IMR-90 (cell line): Measurements from ENCODE around the gene LRSAM1. TPM values are rescaled to one million over a fixed set of nuclear protein-coding genes. Genes with fewer than 3 reads are reported as not detected.

Experiments
- ATAC-seq: fragments of 200-7000 bp; cut with Tn5 transposase; 2 replicates; pipeline ENCODE4 v1.9.1; 2020; ENCODE audit warnings: low read depth, mild to moderate bottlenecking, moderate library complexity
- Bru-seq: library from RNA; stranded (reverse); fragments of 400-500 nt; gene quantifications from one replicate; lab custom pipeline; 2021; lab: Mats Ljungman, UMichigan
- BruChase-seq, 2 experiments: library from RNA; stranded (reverse); fragments of 400-500 nt; gene quantifications; one replicate each; lab custom pipeline; 2021; lab: Mats Ljungman, UMichigan
- BruUV-seq: library from RNA; stranded (reverse); fragments of 400-500 nt; replicated peaks from 2 replicates; lab custom pipeline; 2021; lab: Mats Ljungman, UMichigan
- CTCF ChIA-PET: fragments of 300-600 bp; formaldehyde crosslinking; extraction: SDS; loops from one replicate; lab custom pipeline; 2021; ENCODE audit warnings: antibody characterized with exemption; lab: Yijun Ruan, JAX
- POLR2A ChIA-PET: fragments of 300-600 bp; sonication (Branson Sonifier 250); formaldehyde crosslinking; loops from one replicate; lab custom pipeline; 2022; ENCODE audit warnings: antibody characterized with exemption; ENCODE audit not compliant: unreplicated experiment; lab: Charles Lee
- DNase-seq: peaks from one replicate; pipeline ENCODE4 v3.0.0; 2013
- H2AFZ ChIP-seq: replicated peaks from 2 replicates; pipeline ENCODE3; 2013; ENCODE audit warnings: low read length, mild to moderate bottlenecking; ENCODE audit not compliant: poor library complexity
- H2AK5ac ChIP-seq: 2 replicates; pipeline ENCODE4 v1.6.1; 2013; ENCODE audit warnings: low read depth, low read length, inconsistent platforms
- H2AK9ac ChIP-seq: replicated peaks from 2 replicates; pipeline ENCODE3; 2013; ENCODE audit warnings: mild to moderate bottlenecking, low read depth, low read length, moderate library complexity; ENCODE audit not compliant: poor library complexity
- H2BK120ac ChIP-seq: 2 replicates; pipeline ENCODE4 v1.6.1; 2013; ENCODE audit warnings: low read depth, low read length, inconsistent platforms
- H2BK15ac ChIP-seq: 3 replicates; pipeline ENCODE4 v1.6.1; 2013; ENCODE audit warnings: low read depth, low read length, inconsistent platforms
- H2BK20ac ChIP-seq: 2 replicates; pipeline ENCODE4 v1.6.1; 2013; ENCODE audit warnings: low read depth, mild to moderate bottlenecking, inconsistent platforms, low read length, moderate library complexity
- H2BK5ac ChIP-seq: 2 replicates; pipeline ENCODE4 v1.6.1; 2013; ENCODE audit warnings: mild to moderate bottlenecking, low read depth, low read length, inconsistent platforms; ENCODE audit not compliant: poor library complexity, severe bottlenecking
- H3K14ac ChIP-seq: replicated peaks from 2 replicates; pipeline ENCODE4 v1.6.1; 2013; ENCODE audit warnings: low read depth, low read length, inconsistent platforms
- H3K18ac ChIP-seq: 2 replicates; pipeline ENCODE4 v1.6.1; 2013; ENCODE audit warnings: low read depth, low read length, control low read depth
- H3K23ac ChIP-seq: 2 replicates; pipeline ENCODE4 v1.6.1; 2013; ENCODE audit warnings: low read depth, low read length, inconsistent platforms
- H3K27ac ChIP-seq: 2 replicates; pipeline ENCODE4 v1.5.1; 2013; ENCODE audit warnings: mild to moderate bottlenecking, control low read depth, low read length; ENCODE audit not compliant: insufficient read depth
- H3K27me3 ChIP-seq: 2 replicates; pipeline ENCODE4 v1.6.1; 2013; ENCODE audit warnings: low read length; ENCODE audit not compliant: control insufficient read depth, insufficient read depth
- H3K36me3 ChIP-seq: 2 replicates; pipeline ENCODE4 v1.6.1; 2013; ENCODE audit warnings: low read length, mixed read lengths; ENCODE audit not compliant: control insufficient read depth, insufficient read depth
- H3K4ac ChIP-seq: 2 replicates; pipeline ENCODE4 v1.6.1; 2013; ENCODE audit warnings: low read depth, low read length, inconsistent platforms
- H3K4me1 ChIP-seq: 2 replicates; pipeline ENCODE4 v1.6.1; 2013; ENCODE audit warnings: low read length, mixed read lengths; ENCODE audit not compliant: control insufficient read depth, insufficient read depth
- H3K4me2 ChIP-seq: 2 replicates; pipeline ENCODE4 v1.6.1; 2013; ENCODE audit warnings: low read depth, mild to moderate bottlenecking, control low read depth, low read length, moderate library complexity
- H3K4me3 ChIP-seq: 2 replicates; pipeline ENCODE4 v1.5.1; 2013; ENCODE audit warnings: low read depth, mild to moderate bottlenecking, control low read depth, low read length, moderate library complexity; ENCODE audit not compliant: insufficient read depth
- H3K56ac ChIP-seq: 2 replicates; pipeline ENCODE4 v1.6.1; 2013; ENCODE audit warnings: low read length, inconsistent platforms; ENCODE audit not compliant: insufficient read depth; ENCODE audit errors: extremely low read depth
- H3K79me1 ChIP-seq, 2 experiments: 2 replicates each; pipeline ENCODE4 v1.6.1; 2013; ENCODE audit warnings: low read length in 2 of 2, inconsistent platforms in 1 of 2, low read depth in 1 of 2
- H3K9ac ChIP-seq: 2 replicates; pipeline ENCODE4 v1.6.1; 2013; ENCODE audit warnings: low read depth, low read length, control low read depth
- H3K9me1 ChIP-seq: 2 replicates; pipeline ENCODE4 v1.6.1; 2013; ENCODE audit warnings: low read length, inconsistent platforms; ENCODE audit not compliant: insufficient read depth
- H3K9me3 ChIP-seq: 2 replicates; pipeline ENCODE4 v1.6.1; 2013; ENCODE audit warnings: low read length; ENCODE audit not compliant: control insufficient read depth, insufficient read depth
- H4K20me1 ChIP-seq: 2 replicates; pipeline ENCODE4 v1.6.1; 2013; ENCODE audit warnings: low read length, inconsistent platforms; ENCODE audit not compliant: insufficient read depth
- H4K5ac ChIP-seq: 2 replicates; pipeline ENCODE4 v1.6.1; 2013; ENCODE audit warnings: mild to moderate bottlenecking, low read depth, low read length, control low read depth
- H4K8ac ChIP-seq, 2 experiments: 2 replicates each; pipeline ENCODE4 v1.6.1; 2013; ENCODE audit warnings: low read depth in 2 of 2, low read length in 2 of 2, control low read depth in 1 of 2, inconsistent platforms in 1 of 2
- H4K91ac ChIP-seq: 2 replicates; pipeline ENCODE4 v1.6.1; 2013; ENCODE audit warnings: low read depth, low read length, inconsistent platforms; ENCODE audit not compliant: insufficient read depth
- BHLHE40 ChIP-seq: fragments of 150-350 bp; IDR thresholded peaks from 2 replicates; pipeline ENCODE4 v1.6.1; 2016; ENCODE audit warnings: mild to moderate bottlenecking, low read depth, low read length
- CEBPB ChIP-seq: IDR thresholded peaks from 2 replicates; pipeline ENCODE4 v1.6.1; 2012; ENCODE audit warnings: low read depth, low read length, improper control_type of control experiment
- CHD1 ChIP-seq: IDR thresholded peaks from 2 replicates; pipeline ENCODE4 v1.6.1; 2012; ENCODE audit warnings: low read depth, low read length, improper control_type of control experiment
- ELK1 ChIP-seq: fragments of 150-350 bp; IDR thresholded peaks from 2 replicates; pipeline ENCODE4 v1.6.1; 2016; ENCODE audit warnings: low read depth, mild to moderate bottlenecking, low read length, moderate library complexity, borderline replicate concordance
- FOS ChIP-seq: fragments of 150-350 bp; IDR thresholded peaks from 2 replicates; pipeline ENCODE4 v1.6.1; 2016; ENCODE audit warnings: low read depth, low read length
- MAFK ChIP-seq: IDR thresholded peaks from 2 replicates; pipeline ENCODE4 v1.6.1; 2012; ENCODE audit warnings: low read depth, low read length, improper control_type of control experiment
- MAZ ChIP-seq: IDR thresholded peaks from 2 replicates; pipeline ENCODE4 v1.6.1; 2012; ENCODE audit warnings: low read depth, mild to moderate bottlenecking, low read length, improper control_type of control experiment, moderate library complexity, borderline replicate concordance
- MXI1 ChIP-seq: IDR thresholded peaks from 2 replicates; pipeline ENCODE4 v1.6.1; 2012; ENCODE audit warnings: low read depth, mild to moderate bottlenecking, low read length, moderate library complexity, borderline replicate concordance
- NFE2L2 ChIP-seq: fragments of 150-350 bp; IDR thresholded peaks from 2 replicates; pipeline ENCODE4 v1.6.1; 2016; ENCODE audit warnings: low read depth, mild to moderate bottlenecking, low read length
- POLR2A ChIP-seq: IDR thresholded peaks from 2 replicates; pipeline ENCODE4 v1.6.1; 2012; ENCODE audit warnings: mild to moderate bottlenecking, low read depth, low read length
- RCOR1 ChIP-seq: IDR thresholded peaks from 2 replicates; pipeline ENCODE4 v1.6.1; 2012; ENCODE audit warnings: mild to moderate bottlenecking, low read length, improper control_type of control experiment; ENCODE audit not compliant: insufficient replicate concordance
- RFX5 ChIP-seq: IDR thresholded peaks from 2 replicates; pipeline ENCODE4 v1.8.0; 2012; ENCODE audit warnings: low read depth, mild to moderate bottlenecking, low read length, moderate library complexity
- USF2 ChIP-seq: fragments of 150-350 bp; IDR thresholded peaks from 2 replicates; pipeline ENCODE4 v1.6.1; 2017; ENCODE audit warnings: mild to moderate bottlenecking, antibody characterized with exemption, low read length, low read depth
- WGBS, 2 experiments: methylation state at CpG; one replicate each; pipeline versions ENCODE4 v1.1.5 to v1.1.7; 2013; ENCODE audit warnings: missing lambda C conversion rate in 2 of 2; ENCODE audit not compliant: insufficient read length in 1 of 2; ENCODE audit errors: extremely low coverage in 2 of 2; 5-methylcytosine and 5-hydroxymethylcytosine counted together
- dilution Hi-C: fragments of 300-500 bp; cut with HindIII; formaldehyde crosslinking; loops from one replicate; pipeline ENCODE4 v1.14.3; 2018; ENCODE audit warnings: low sequenced_read_pairs; ENCODE audit not compliant: unreplicated experiment
- in situ Hi-C: fragments of 300-500 bp; cut with MboI; formaldehyde crosslinking; loops from 3 replicates; pipeline ENCODE4 v1.14.3; 2019; ENCODE audit warnings: low sequenced_read_pairs, inconsistent platforms, mixed read lengths
- intact Hi-C: fragments of 100-400 bp; cut with micrococcal nuclease; formaldehyde crosslinking; loops from 2 replicates; pipeline ENCODE4 v1.10.0; 2022
- long read RNA-seq: library from polyadenylated mRNA; unstranded; transcript quantifications from one replicate; pipeline ENCODE4 v2.0.0, GENCODE V29; 2021; ENCODE audit not compliant: unreplicated experiment
- polyA plus RNA-seq, 3 experiments: library from polyadenylated mRNA; depleted of rRNA; stranded (reverse); fragments of >200 nt; gene quantifications; 2 replicates each; pipeline ENCODE4 v1.2.3, GENCODE V29; 2012; ENCODE audit warnings: low replicate concordance in 1 of 3
- total RNA-seq: library from RNA; depleted of rRNA; stranded (reverse); fragments of >200 nt; gene quantifications from 2 replicates; pipeline ENCODE4 v1.2.3, GENCODE V29; 2012; rRNA removed

Gene LRSAM1
- total RNA-seq: 3.0 and 3.3 TPM in 2 replicates
- polyA plus RNA-seq (2012; rRNA removed): 8.0 and 9.3 TPM in 2 replicates
- polyA plus RNA-seq (2012; cell fraction: cytosol; rRNA removed): 8.0 and 10.1 TPM in 2 replicates
- 29.5 and 53.3 TPM in 2 replicates for polyA plus RNA-seq (2012; cell fraction: nucleus; rRNA removed; ENCODE audit: low replicate concordance)
- percentile 64 among the genes with signal in this experiment for Bru-seq, nascent RNA
- BruChase-seq, experiment 1, labeled RNA remaining after a 6-hour chase: percentile 83 among the genes with signal in this experiment
- BruChase-seq, experiment 2, labeled RNA remaining after a 2-hour chase: percentile 69 among the genes with signal in this experiment
- long read RNA-seq, transcript LRSAM1-202 (25 exons, 3,376 nt): minor isoform, 12 of 49 reads
- long read RNA-seq, transcript LRSAM1-201 (26 exons, 3,146 nt): major isoform, 20 of 49 reads
- long read RNA-seq, partial matches to known transcripts: 9 of 49 reads
- long read RNA-seq, other reads (novel, unspliced or antisense): 8 of 49 reads

GRCh38 chr9:127450830-127451607 lies at the start of gene LRSAM1, which contains the start of gene RPL12:
TSS of gene LRSAM1 (plus strand) at chr9:127451510. CDS start at chr9:127454528, 3,018 bp downstream.
TSS of gene RPL12 (minus strand) at chr9:127451406. CDS start at chr9:127451317, 89 bp downstream.
- peak within 1 kb of the TSS; percentile 96 for H3K4ac ChIP-seq
- WGBS, 2 experiments: 0% methylated on average over 35 of the region's 71 CpGs; no CpG with 5 or more reads in 1 of the 2 experiments
- peak within 1 kb of the TSS; percentile 87 for H4K91ac ChIP-seq
- H3K4me3 ChIP-seq: peak within 1 kb of the TSS; percentile 83
- no peak within 1 kb of the TSS for H2BK20ac ChIP-seq
- peak within 1 kb of the TSS; percentile 60 for H4K5ac ChIP-seq
- BruUV-seq: TSS peak; percentile 65
- peak within 1 kb of the TSS; percentile 87 for H3K23ac ChIP-seq
- ChIA-PET CTCF (no interaction called here), POLR2A (interaction anchor here (0.6 to 0.7 kb wide), 2 partner anchors 9 to 403 kb away, joined by 3 read pairs; no protein-coding TSS in a partner anchor)
- peak within 1 kb of the TSS; percentile 95 for H3K9ac ChIP-seq
- peaks cover 13% of the 10 kb centered on the region for H3K4me1 ChIP-seq
- H3K36me3 ChIP-seq: peaks cover 49% of the 10 kb centered on the region
- peaks cover 52% of the 10 kb centered on the region for H4K20me1 ChIP-seq
- H3K4me2 ChIP-seq: peak within 1 kb of the TSS; percentile 97
- peak within 1 kb of the TSS; percentile 79 for H3K56ac ChIP-seq
- H3K27ac ChIP-seq: peak within 1 kb of the TSS; percentile 91
- ATAC-seq (peak; percentile 60), DNase-seq (peak; percentile 94)
- peak within 1 kb of the TSS; percentile 96 for H3K14ac ChIP-seq
- H3K27me3 ChIP-seq: no peaks in the 10 kb centered on the region
- peak within 1 kb of the TSS; percentile 58 for H3K18ac ChIP-seq
- peak within 1 kb of the TSS; percentile 92 for H2AFZ ChIP-seq
- dilution Hi-C loops: no loop called here
- peaks cover 29 to 71% of the 10 kb centered on the region in 2 experiments for H3K79me1 ChIP-seq
- H3K9me3 ChIP-seq: no peaks in the 10 kb centered on the region
- peak within 1 kb of the TSS; percentile 100 for H2AK9ac ChIP-seq
- in situ Hi-C loops: no loop called here
- H2BK120ac ChIP-seq: peak within 1 kb of the TSS; percentile 50
- intact Hi-C loops: loop anchor here (5.0 kb wide), 1 partner anchor 136 kb away; no protein-coding TSS in a partner anchor
- H2BK5ac ChIP-seq: peak within 1 kb of the TSS; percentile 77
- peak within 1 kb of the TSS; percentile 98 for H2AK5ac ChIP-seq
- peak within 1 kb of the TSS; percentile 74 to 90 for H4K8ac ChIP-seq
- H2BK15ac ChIP-seq: peak within 1 kb of the TSS; percentile 28; the same call in 1 of the 3 replicates
- peaks cover 21% of the 10 kb centered on the region for H3K9me1 ChIP-seq
- 0 out of 2 replicates have a peak, but pooled peaks have one; percentile 49 for TF ChIP-seq CHD1
- no peak; the same call in 1 of the 2 replicates for TF ChIP-seq USF2
- no peak for TF ChIP-seq RFX5
- no peak for TF ChIP-seq FOS
- TF ChIP-seq MAZ: peak; percentile 8; the same call in 1 of the 2 replicates
- TF ChIP-seq MXI1: peak; percentile 53; the same call in 1 of the 2 replicates
- TF ChIP-seq ELK1: no peak
- peak; percentile 29; the same call in 1 of the 2 replicates for TF ChIP-seq NFE2L2
- TF ChIP-seq RCOR1: no peak
- no peak; the same call in 1 of the 2 replicates for TF ChIP-seq BHLHE40
- no peak for TF ChIP-seq MAFK
- TF ChIP-seq CEBPB: no peak
- peak; percentile 100 for TF ChIP-seq POLR2A
